ENCODE data around the gene HES4.
"Not testable (repeated sequence)": the region's sequence is repeated elsewhere in the genome, so short reads cannot be mapped to it uniquely, and the experiment has no call there.

Gene HES4

GRCh38 chr1:1033009-1033587 is 33.2 kb upstream of the HES4 start:
- DNase-seq, result peak; percentile 67

GRCh38 chr1:1032424-1032823 is 32.5 kb upstream of the HES4 start:
- DNase-seq, result no peak

- no peak for DNase-seq
These were observed 31.9 kb upstream of the HES4 start for GRCh38 chr1:1031659-1032235.

- DNase-seq, result not testable (repeated sequence)
These were observed 31.2 kb upstream of the HES4 start for GRCh38 chr1:1030867-1031658.

- no peak for DNase-seq
These were observed 27.9 kb upstream of the HES4 start for GRCh38 chr1:1027791-1028190.

- DNase-seq, result no peak
These were observed 26.9 kb upstream of the HES4 start for GRCh38 chr1:1026599-1027413.

- no peak for DNase-seq
These were observed 25.8 kb upstream of the HES4 start for GRCh38 chr1:1025730-1026129.

GRCh38 chr1:1024771-1025699 is 25.1 kb upstream of the HES4 start:
- DNase-seq, result no peak

GRCh38 chr1:1024149-1024770 is 24.4 kb upstream of the HES4 start:
- DNase-seq, result no peak

- DNase-seq, result no peak
These were observed 23.8 kb upstream of the HES4 start for GRCh38 chr1:1023700-1024099.

- no peak for DNase-seq
These were observed 22.6 kb upstream of the HES4 start for GRCh38 chr1:1022302-1023009.

GRCh38 chr1:1021920-1022259 is 22.0 kb upstream of the HES4 start:
- DNase-seq, result no peak

GRCh38 chr1:1021010-1021919 is 21.4 kb upstream of the HES4 start:
- no peak for DNase-seq

- DNase-seq, result no peak
These were observed 20.6 kb upstream of the HES4 start for GRCh38 chr1:1020415-1021009.

GRCh38 chr1:1020000-1020404 is 20.1 kb upstream of the HES4 start, which contains the start of gene AGRN:
AGRN (plus strand) TSS chr1:1020120; CDS start chr1:1020173, 53 bp downstream.
- no peak for DNase-seq

GRCh38 chr1:1019122-1019999 is 19.5 kb upstream of the HES4 start:
- no peak for DNase-seq

- not testable (repeated sequence) for DNase-seq
These were observed 18.4 kb upstream of the HES4 start for GRCh38 chr1:1018321-1018685.
